Measurements from ENCODE around the gene TRABD2B. TPM values are rescaled to one million over a fixed set of nuclear protein-coding genes. Genes with fewer than 3 reads are reported as not detected.

Gene TRABD2B
- total RNA-seq, 6 donors from 2014 or later, result under 0.01 to 2.1 (median 0.62) TPM

DNA sequence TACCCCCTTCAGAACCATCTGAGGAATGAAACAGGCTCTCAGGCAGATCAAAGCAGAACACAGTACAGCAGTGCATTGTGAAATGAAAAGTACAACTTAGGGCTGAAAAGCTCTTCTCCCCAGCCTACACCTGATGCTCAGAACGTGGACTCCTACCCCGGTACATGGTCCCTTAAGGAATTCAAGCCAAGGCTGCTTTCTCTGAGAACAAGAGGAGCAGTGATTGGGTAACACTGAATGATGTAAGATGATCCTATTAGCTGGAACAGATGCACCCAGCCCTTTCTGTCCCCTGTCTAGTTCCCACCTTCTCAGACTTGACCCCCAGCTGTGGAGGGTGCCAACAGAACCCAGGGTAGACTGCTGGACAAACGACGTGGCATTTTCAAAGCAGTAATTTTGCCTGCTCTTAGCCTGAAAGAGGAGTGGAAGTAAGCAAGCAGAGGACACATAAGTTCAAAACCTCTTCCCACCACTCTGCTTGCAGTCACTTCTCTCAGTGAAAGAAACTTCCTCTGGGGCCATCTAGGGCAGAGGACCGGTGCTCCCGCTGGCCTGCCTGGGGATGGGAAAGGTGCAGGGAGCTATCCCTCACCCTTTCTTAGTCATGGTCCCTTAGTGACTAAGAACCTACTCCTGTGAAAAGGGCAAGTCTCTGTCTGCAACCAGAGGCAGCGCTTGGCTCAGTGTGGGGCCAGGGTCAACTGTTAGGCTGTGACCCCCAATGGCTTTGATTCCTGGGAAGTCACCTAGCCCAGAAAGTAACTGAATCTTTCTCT, 72.7 kb downstream of the TRABD2B start:
- no peak for DNase-seq
- H3K9me3 ChIP-seq, result no peaks in the 10 kb centered on the region
- TF ChIP-seq, protein P1, sequence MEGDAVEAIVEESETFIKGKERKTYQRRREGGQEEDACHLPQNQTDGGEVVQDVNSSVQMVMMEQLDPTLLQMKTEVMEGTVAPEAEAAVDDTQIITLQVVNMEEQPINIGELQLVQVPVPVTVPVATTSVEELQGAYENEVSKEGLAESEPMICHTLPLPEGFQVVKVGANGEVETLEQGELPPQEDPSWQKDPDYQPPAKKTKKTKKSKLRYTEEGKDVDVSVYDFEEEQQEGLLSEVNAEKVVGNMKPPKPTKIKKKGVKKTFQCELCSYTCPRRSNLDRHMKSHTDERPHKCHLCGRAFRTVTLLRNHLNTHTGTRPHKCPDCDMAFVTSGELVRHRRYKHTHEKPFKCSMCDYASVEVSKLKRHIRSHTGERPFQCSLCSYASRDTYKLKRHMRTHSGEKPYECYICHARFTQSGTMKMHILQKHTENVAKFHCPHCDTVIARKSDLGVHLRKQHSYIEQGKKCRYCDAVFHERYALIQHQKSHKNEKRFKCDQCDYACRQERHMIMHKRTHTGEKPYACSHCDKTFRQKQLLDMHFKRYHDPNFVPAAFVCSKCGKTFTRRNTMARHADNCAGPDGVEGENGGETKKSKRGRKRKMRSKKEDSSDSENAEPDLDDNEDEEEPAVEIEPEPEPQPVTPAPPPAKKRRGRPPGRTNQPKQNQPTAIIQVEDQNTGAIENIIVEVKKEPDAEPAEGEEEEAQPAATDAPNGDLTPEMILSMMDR (IDR thresholded peaks at IDR 0.05), result no peak
- TF ChIP-seq POLR2AphosphoS5 (IDR thresholded peaks at IDR 0.05) (no peak), EP300 (IDR thresholded peaks at IDR 0.05) (no peak), POLR2A (IDR thresholded peaks at IDR 0.05) (no peak)
- peaks cover 0 to under 1% (median 0%) of the 10 kb centered on the region in 4 donors for H3K4me1 ChIP-seq
- H3K36me3 ChIP-seq, result no peaks in the 10 kb centered on the region
- H3K4me3 ChIP-seq, result no peak overlapping the region
- H3K27ac ChIP-seq, result no peak overlapping the region
- ATAC-seq (ENCODE audit: low FRiP score in 2 of 2), result no peak
- WGBS, 2 donors, result 70 to 75% methylated on average over 4 to 7 of the region's 7 CpGs
- H3K27me3 ChIP-seq, result no peaks in the 10 kb centered on the region

DNA sequence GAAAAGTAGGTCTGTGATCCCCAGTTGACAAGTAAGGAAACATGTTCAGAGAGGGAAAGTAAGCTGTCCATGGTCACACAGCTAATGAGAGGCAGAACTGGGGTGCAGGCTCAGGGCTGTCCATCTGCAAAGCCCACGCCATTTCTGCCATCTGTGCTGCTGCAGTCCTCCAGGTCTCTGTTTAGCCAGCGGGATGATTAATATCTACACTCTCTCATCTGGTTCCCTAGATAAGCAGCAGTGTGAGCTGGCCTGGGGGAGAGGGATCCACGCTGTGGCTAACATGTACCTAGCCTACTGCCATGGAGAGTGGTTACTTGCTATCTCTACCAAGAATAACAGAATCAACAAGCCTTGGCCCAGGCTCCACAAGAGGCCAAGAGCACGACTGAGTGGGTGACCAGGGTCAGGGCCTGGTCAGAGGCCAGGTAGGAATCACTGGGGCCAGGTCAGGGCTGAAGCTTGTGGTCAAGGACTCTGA, 75.2 kb downstream of the TRABD2B start:
- TF ChIP-seq, protein P1 (IDR thresholded peaks at IDR 0.05), result no peak
- no peak for TF ChIP-seq POLR2A (IDR thresholded peaks at IDR 0.05)
- TF ChIP-seq EP300 (IDR thresholded peaks at IDR 0.05), result no peak
- TF ChIP-seq POLR2AphosphoS5 (IDR thresholded peaks at IDR 0.05), result no peak
- no peak for DNase-seq
- no peaks in the 10 kb centered on the region for H3K36me3 ChIP-seq
- peaks cover 0 to 12% (median 7%) of the 10 kb centered on the region in 4 donors for H3K4me1 ChIP-seq
- H3K27ac ChIP-seq, result no peak overlapping the region
- 79 to 81% methylated on average over 4 of the region's 4 CpGs for WGBS, 2 donors
- no peaks in the 10 kb centered on the region for H3K9me3 ChIP-seq
- no peak for ATAC-seq (ENCODE audit: low FRiP score in 2 of 2)
- no peaks in the 10 kb centered on the region for H3K27me3 ChIP-seq
- no peak overlapping the region for H3K4me3 ChIP-seq

DNA sequence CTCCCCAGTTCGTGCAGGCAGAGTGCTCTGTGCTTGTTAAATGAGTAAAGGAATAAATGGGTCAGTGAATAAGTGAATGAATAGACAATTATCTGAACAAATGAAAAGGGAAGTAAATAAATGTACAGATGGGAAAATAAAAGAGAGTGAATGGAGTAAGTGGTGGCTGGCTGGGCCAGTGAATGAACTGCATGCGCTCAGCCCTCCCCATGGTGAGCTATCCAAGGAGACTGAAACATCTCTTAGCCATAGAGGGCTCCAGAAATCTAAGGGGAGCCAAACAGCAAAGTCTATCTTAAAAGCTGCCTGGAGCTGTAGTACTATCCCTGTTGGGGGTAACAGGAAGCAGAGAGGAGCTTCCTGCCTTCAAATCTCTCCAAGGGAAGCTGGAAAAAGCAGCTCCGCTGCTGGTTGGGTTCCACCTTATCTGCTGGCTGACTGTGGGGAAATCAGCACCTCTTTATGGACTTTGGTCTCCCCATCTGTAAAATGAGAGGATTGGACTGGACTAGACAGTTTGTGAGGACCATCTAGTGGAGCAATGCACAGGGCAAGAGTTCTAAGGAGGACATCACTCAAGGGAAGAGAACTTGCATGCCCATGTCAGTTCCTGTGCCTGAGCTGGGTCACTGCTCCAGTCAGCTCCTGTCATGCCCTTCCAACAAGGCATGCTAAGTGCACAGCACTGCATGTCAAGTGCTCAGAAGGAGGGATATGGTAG, 77.9 kb downstream of the TRABD2B start:
- Histone ChIP-seq H3K36me3 (no peaks in the 10 kb centered on the region), H3K27me3 (no peaks in the 10 kb centered on the region), H3K4me3 (no peak overlapping the region), H3K27ac (no peak overlapping the region), H3K9me3 (no peaks in the 10 kb centered on the region), H3K4me1 (peaks cover 5 to 12% (median 8%) of the 10 kb centered on the region in 4 donors)
- WGBS, 2 donors, result 73 to 86% methylated on average over 3 of the region's 3 CpGs
- ATAC-seq (ENCODE audit: low FRiP score in 2 of 2) (no peak), DNase-seq (no peak)
- TF ChIP-seq, protein P1 (IDR thresholded peaks at IDR 0.05), result no peak
- TF ChIP-seq POLR2AphosphoS5 (IDR thresholded peaks at IDR 0.05), result no peak
- TF ChIP-seq EP300 (IDR thresholded peaks at IDR 0.05), result no peak
- no peak for TF ChIP-seq POLR2A (IDR thresholded peaks at IDR 0.05)

DNA sequence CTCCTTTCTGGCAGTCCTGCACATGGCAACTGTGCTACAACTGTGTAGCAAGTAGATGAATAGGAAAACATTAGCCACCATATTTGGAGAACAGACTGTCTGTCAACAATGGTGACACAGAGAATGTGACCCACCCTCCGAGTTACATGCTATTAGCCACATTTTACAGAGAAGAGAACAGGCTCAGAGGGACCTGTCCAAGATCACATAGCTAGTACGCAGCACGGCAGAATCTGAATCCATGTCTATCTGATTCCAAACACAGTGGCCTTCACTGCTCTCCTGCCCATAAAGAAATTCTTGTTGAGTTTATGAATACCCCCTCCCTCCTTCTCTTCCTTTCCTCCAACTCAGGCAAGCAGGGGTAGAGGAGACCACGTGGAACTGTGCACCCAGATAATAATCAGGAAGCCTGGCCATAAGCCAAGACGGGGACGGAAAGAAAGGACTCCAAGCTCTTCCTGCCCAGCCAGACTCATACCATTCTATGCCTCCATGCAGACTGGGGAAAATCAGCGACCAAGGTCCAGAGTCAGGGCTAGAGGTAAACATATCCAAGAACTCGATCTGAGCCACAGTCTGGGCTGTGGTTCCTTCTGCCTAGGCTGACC, 78.8 kb downstream of the TRABD2B start:
- DNase-seq (no peak), ATAC-seq (ENCODE audit: low FRiP score in 2 of 2) (no peak)
- H3K36me3 ChIP-seq, result no peaks in the 10 kb centered on the region
- WGBS, 2 donors, result 30 to 35% methylated on average over 7 to 8 of the region's 8 CpGs
- TF ChIP-seq POLR2AphosphoS5 (IDR thresholded peaks at IDR 0.05) (no peak), EP300 (IDR thresholded peaks at IDR 0.05) (no peak), POLR2A (IDR thresholded peaks at IDR 0.05) (no peak)
- TF ChIP-seq, protein P1 (IDR thresholded peaks at IDR 0.05), result no peak
- no peak overlapping the region for H3K27ac ChIP-seq
- no peak overlapping the region for H3K4me3 ChIP-seq
- H3K27me3 ChIP-seq, result no peaks in the 10 kb centered on the region
- H3K9me3 ChIP-seq, result no peaks in the 10 kb centered on the region
- H3K4me1 ChIP-seq, result peaks cover 5 to 12% (median 8%) of the 10 kb centered on the region in 4 donors

Data from upper lobe of left lung (tissue), 6 donors.